ENCODE measurements around the gene LLGL2. TPM values are rescaled to one million over a fixed set of nuclear protein-coding genes. Genes with fewer than 3 reads are reported as not detected.

LLGL2 gene
- total RNA-seq, 2 donors from 2014 or later, result 12.0 to 12.8 TPM

DNA sequence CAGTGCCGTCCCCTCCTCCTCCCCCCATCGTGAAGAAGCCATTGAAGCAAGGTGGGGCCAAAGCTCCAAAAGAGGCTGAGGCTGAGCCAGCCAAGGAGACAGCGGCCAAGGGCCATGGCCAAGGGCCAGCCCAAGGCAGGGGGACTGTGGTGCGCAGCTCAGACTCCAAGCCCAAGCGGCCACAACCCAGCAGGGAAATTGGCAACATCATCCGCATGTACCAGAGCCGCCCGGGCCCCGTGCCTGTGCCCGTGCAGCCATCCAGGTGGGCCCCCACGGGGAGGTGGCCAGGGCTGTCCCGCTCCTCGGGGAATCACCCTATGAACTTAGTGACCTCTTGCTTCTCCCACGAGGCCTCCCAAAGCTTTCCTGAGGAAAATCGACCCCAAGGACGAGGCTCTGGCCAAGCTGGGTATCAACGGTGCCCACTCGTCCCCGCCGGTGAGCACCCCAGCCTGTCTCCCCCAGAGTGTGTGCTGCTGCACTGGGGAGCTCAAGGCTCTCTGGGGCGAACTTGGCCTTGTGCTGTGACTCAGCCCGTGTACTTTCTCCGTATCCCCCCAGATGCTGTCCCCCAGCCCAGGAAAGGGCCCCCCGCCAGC lies 91.1 kb downstream of the LLGL2 start:
- Mint-ChIP-seq H3K27ac (no peak overlapping the region), H3K9me3 (no peaks in the 10 kb centered on the region), H3K36me3 (no peaks in the 10 kb centered on the region)
- no peak for ATAC-seq
- DNase-seq (ENCODE audit: low spot score in 2 of 2), result no peak

DNA sequence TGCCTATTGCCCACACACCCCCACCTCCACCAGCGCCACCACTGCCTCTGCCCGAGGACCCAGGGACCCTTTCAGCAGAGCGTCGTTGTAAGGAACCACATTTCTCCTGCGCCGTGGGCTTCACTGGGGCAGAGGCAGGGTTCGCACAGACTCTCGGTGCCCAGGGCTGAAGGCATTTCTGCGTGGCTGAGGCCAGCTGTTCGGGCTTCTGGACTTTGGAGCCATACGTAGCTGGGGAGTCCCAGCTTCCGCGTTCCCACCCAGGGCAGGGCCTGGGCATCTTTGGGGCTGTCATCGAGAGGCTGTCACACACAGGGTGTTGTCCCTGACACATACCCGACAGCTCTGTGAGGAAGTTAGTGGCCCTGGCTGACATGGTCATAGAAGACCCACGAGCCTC lies 91.7 kb downstream of the LLGL2 start:
- DNase-seq (ENCODE audit: low spot score in 2 of 2) (no peak), ATAC-seq (no peak)
- Mint-ChIP-seq H3K36me3 (no peaks in the 10 kb centered on the region), H3K27ac (peak overlapping the region in 1 of 2 donors; percentile 50), H3K9me3 (no peaks in the 10 kb centered on the region)

DNA sequence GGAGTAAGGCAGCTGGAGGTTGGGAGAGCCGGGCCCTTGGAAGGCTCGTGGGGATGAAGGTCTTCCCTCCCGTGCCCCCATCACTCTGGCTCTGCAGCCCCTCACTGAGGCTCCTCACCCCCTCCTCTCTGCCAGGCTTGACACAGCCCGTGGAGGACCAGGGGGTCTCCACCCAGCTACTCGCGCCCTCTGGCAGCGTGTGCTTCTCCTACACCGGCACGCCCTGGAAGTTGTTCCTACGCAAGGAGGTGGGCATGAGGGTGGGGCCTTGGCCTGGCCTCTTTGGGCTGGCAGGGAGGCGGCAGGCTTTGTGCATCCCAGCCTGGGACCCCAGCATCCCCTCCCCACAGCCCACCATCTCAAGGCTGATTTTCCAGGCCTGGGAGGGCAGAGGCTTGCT lies 92.2 kb downstream of the LLGL2 start:
- Mint-ChIP-seq H3K36me3 (no peaks in the 10 kb centered on the region), H3K27ac (peak overlapping the region in 1 of 2 donors; percentile 72), H3K9me3 (no peaks in the 10 kb centered on the region)
- ATAC-seq, result no peak
- no peak for DNase-seq (ENCODE audit: low spot score in 2 of 2)

DNA sequence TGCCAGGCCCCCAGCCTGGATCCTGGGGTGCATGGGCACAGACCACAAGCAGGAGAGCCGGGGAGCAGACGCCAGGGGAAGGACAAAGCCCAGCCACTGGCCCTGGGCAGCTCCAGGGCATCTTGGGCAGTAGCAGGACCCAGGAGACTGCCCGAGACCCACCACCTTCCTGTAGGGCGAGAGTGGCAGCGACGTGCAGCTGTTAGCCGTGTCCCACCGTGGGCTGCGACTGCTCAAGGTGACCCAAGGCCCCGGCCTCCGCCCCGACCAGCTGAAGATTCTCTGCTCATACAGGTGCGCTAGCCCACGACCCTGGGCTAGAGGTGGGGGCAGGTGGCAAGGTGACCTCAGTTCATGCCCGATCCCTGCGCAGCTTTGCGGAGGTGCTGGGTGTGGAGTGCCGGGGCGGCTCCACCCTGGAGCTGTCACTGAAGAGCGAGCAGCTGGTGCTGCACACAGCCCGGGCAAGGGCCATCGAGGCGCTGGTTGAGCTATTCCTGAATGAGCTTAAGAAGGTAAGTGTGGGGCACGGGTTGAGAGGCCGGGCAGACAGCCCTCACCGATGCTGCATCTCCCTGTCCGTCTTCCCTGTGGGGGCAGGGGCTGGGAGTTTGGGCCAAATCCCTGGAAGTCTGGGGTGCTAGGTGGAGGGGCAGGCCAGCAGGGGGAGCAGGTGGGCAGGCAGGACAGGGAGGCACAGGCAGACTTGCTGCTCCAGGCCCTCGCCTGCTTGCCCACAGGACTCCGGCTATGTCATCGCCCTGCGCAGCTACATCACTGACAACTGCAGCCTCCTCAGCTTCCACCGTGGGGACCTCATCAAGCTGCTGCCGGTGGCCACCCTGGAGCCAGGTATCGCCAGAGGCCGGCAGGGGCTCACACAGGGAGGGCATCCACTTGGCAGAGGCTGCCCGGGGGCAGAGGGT lies 94.3 kb downstream of the LLGL2 start:
- Mint-ChIP-seq H3K9me3 (no peaks in the 10 kb centered on the region), H3K36me3 (no peaks in the 10 kb centered on the region), H3K27ac (peak overlapping the region; percentile 39 to 55)
- ATAC-seq, result peak; percentile 21
- DNase-seq (ENCODE audit: low spot score in 2 of 2), result peak in 1 of 2 donors; percentile 31

DNA sequence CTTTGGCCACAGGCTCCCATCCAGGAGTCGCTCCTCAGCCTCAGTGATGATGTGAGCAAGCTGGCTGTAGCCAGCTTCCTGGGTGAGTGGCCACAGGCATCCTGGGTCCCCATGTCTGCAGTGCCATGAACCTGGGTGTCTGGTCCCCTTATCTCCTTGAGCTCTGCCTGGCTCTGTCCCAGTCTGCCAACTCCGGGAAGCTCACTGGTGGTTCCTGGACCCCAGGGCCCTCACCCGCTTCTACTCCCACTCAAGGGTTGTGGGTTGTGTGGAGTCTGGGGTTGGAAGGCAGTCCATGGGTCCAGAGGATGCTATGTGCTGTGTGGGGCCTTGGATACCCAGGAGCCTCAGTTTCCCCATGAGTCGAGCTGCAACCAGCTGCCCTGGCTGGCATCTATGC lies 96.0 kb downstream of the LLGL2 start:
- Mint-ChIP-seq H3K9me3 (no peaks in the 10 kb centered on the region), H3K36me3 (no peaks in the 10 kb centered on the region), H3K27ac (peak overlapping the region in 1 of 2 donors; percentile 1)
- ATAC-seq (no peak), DNase-seq (ENCODE audit: low spot score in 2 of 2) (no peak)

DNA sequence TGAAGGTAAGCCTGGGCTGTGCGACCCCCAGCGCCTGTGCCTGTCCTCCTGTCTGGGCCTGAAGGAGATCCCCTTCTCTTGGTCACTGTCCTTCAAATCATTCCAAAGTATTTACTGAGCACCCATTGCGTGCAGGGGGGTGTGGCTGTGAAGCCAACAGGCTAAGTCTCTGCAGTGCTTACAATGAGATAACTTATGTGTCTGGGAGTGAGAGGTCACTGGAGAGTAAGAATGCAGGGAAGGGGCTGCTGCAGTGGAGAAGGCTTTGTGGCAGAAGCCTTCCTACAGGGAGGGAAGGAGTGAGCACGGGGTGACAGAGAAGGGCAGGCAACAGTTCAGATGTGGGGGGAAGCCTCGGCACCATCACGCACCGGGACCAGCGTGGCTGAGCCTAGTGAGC lies 96.6 kb downstream of the LLGL2 start:
- Mint-ChIP-seq H3K27ac (peak overlapping the region; percentile 1 to 77), H3K9me3 (no peaks in the 10 kb centered on the region), H3K36me3 (no peaks in the 10 kb centered on the region)
- ATAC-seq (no peak), DNase-seq (ENCODE audit: low spot score in 2 of 2) (no peak)

DNA sequence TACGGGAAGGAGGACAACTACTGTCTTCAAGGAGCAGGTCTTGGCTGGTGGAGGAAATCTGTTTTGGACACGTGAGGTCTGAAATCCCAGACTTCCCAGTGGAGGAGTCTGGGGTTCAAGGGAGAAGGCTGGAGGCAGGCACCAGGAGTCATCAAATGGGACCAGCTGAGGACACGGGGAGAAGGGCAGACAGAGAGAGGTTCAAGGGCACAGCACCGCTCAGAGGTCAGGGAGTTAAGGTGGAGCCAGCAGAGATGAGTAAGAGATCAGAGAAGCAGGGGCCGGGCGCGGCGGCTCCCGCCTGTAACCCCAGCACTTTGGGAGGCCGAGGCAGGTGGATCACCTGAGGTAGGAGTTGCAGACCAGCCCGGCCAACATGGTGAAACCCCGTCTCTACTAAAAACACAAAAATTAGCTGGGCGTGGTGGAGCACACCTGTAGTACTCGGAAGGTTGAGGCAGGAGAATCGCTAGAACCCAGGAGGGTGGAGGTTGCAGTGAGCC lies 97.3 kb downstream of the LLGL2 start:
- ATAC-seq, result no peak
- H3K9me3 Mint-ChIP-seq, result no peaks in the 10 kb centered on the region
- H3K27ac Mint-ChIP-seq, result peak overlapping the region; percentile 1 to 77
- no peak for DNase-seq (ENCODE audit: low spot score in 2 of 2)
- no peaks in the 10 kb centered on the region for H3K36me3 Mint-ChIP-seq

DNA sequence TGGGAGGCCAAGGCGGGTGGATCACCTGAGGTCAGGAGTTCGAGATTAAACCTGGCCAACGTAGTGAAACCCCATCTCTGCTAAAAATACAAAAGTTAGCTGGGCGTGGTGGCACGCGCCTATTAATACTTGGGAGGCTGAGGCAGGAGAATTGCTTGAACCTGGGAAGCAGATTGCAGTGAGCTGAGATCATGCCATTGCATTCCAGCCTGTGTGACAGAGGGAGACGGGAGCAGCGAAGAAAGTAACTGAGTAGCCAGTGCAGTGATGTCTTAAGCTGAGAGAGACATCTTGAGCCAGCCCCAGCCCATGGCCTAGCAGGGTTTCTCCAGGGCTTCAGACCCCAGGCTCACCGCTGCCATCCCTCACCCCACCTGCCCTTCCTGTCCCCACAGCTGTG lies 97.9 kb downstream of the LLGL2 start:
- ATAC-seq, result no peak
- H3K9me3 Mint-ChIP-seq, result no peaks in the 10 kb centered on the region
- no peaks in the 10 kb centered on the region for H3K36me3 Mint-ChIP-seq
- DNase-seq (ENCODE audit: low spot score in 2 of 2), result no peak
- H3K27ac Mint-ChIP-seq, result no peak overlapping the region

DNA sequence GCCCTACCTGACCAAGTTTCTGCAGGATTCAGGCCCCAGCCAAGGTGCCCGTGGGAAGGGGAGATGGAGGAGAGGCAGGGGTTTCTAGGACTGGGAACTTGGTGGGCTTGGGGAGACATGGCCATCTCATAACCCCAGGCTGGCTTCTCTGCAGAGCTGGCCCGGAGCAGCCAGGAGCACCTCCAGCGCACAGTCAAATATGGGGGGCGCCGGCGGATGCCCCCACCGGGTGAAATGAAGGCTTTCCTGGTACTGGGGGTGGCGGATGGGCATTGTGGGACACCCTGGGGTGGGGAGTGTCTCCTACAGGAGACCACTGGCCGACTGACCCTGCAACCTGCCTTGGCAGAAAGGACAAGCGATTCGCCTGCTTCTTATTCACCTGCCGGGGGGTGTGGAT lies 98.5 kb downstream of the LLGL2 start:
- Mint-ChIP-seq H3K9me3 (no peaks in the 10 kb centered on the region), H3K36me3 (no peaks in the 10 kb centered on the region), H3K27ac (no peak overlapping the region)
- no peak for ATAC-seq
- no peak for DNase-seq (ENCODE audit: low spot score in 2 of 2)

Other genes with a start within 250 kb of the LLGL2 start
- gene SLC25A19, start 236.3 kb upstream of the LLGL2 start, total RNA-seq, result 100 to 1,000 TPM in 1 of 2 donors, 10 to 100 TPM in 1; 74.4 to 110 TPM
- 100 to 1,000 TPM; 163 to 180 TPM for gene GRB2, start 120.0 kb upstream of the LLGL2 start, total RNA-seq
- 10 to 100 TPM; 64.5 to 65.2 TPM for gene TMEM94, start 69.1 kb upstream of the LLGL2 start, total RNA-seq
- gene CASKIN2, start 10.2 kb upstream of the LLGL2 start, total RNA-seq, result 1 to 10 TPM; 1.7 to 3.5 TPM
- gene TSEN54, start 9.2 kb upstream of the LLGL2 start, total RNA-seq, result 10 to 100 TPM; 26.8 to 45.5 TPM
- gene MYO15B, start 62.1 kb downstream of the LLGL2 start, total RNA-seq, result 10 to 100 TPM; 38.4 to 45.0 TPM
- gene SMIM5, start 107.7 kb downstream of the LLGL2 start, total RNA-seq, result under 1 TPM; 0.06 to 0.32 TPM
- 10 to 100 TPM; 35.1 to 47.4 TPM for gene RECQL5, start 141.5 kb downstream of the LLGL2 start, total RNA-seq
- 10 to 100 TPM; 76.3 to 78.8 TPM for gene SAP30BP, start 141.6 kb downstream of the LLGL2 start, total RNA-seq
- 1 to 10 TPM in 1 of 2 donors, under 1 TPM in 1; 0.76 to 1.1 TPM for gene ITGB4, start 195.8 kb downstream of the LLGL2 start, total RNA-seq
- gene GALK1, start 239.5 kb downstream of the LLGL2 start, total RNA-seq, result 10 to 100 TPM; 54.7 to 74.8 TPM

All from activated naive CD4-positive, alpha-beta T cell treated with anti-CD3 and anti-CD28 coated beads, Interleukin-2, amount 50 U/mL, for 72 hours (primary cell).